ENCODE measurements around the gene ZNF618. TPM values are rescaled to one million over a fixed set of nuclear protein-coding genes. Genes with fewer than 3 reads are reported as not detected.
"Not testable (repeated sequence)": the region's sequence is repeated elsewhere in the genome, so short reads cannot be mapped to it uniquely, and the experiment has no call there.

ZNF618 gene
- total RNA-seq, 2 donors from 2014 or later: 0.60 to 1.7 TPM

GRCh38 chr9:113995963-113996362, 119.9 kb downstream of the ZNF618 start:
- H3K27ac Mint-ChIP-seq: no peak overlapping the region
- DNase-seq: no peak
- no peak for ATAC-seq
- peaks cover 9% of the 10 kb centered on the region for H3K27me3 Mint-ChIP-seq
- H3K4me1 Mint-ChIP-seq: peaks cover 3% of the 10 kb centered on the region
- no peaks in the 10 kb centered on the region for H3K9me3 ChIP-seq (ENCODE audit: control insufficient read depth, low read length, poor library complexity, severe bottlenecking)
- H3K36me3 Mint-ChIP-seq (ENCODE audit: low read depth): no peaks in the 10 kb centered on the region
- H3K4me3 Mint-ChIP-seq: no peak overlapping the region

- Mint-ChIP-seq H3K27me3 (peaks cover 6% of the 10 kb centered on the region), H3K4me1 (peaks cover 3% of the 10 kb centered on the region), H3K36me3 (ENCODE audit: low read depth) (no peaks in the 10 kb centered on the region), H3K4me3 (no peak overlapping the region), H3K27ac (no peak overlapping the region)
- DNase-seq (no peak), ATAC-seq (no peak)
- no peaks in the 10 kb centered on the region for H3K9me3 ChIP-seq (ENCODE audit: control insufficient read depth, low read length, poor library complexity, severe bottlenecking)
Measured at GRCh38 chr9:113996531-113997001, 120.5 kb downstream of the ZNF618 start.

- H3K9me3 ChIP-seq (ENCODE audit: control insufficient read depth, low read length, poor library complexity, severe bottlenecking); H3K27me3 Mint-ChIP-seq; ATAC-seq; H3K4me3 Mint-ChIP-seq; H3K27ac Mint-ChIP-seq; H3K4me1 Mint-ChIP-seq; DNase-seq; H3K36me3 Mint-ChIP-seq (ENCODE audit: low read depth): not testable (repeated sequence)
Measured at GRCh38 chr9:113997064-113997463, 121.0 kb downstream of the ZNF618 start.

GRCh38 chr9:113997610-113998009, 121.5 kb downstream of the ZNF618 start:
- DNase-seq (no peak), ATAC-seq (no peak)
- Mint-ChIP-seq H3K27ac (no peak overlapping the region), H3K36me3 (ENCODE audit: low read depth) (no peaks in the 10 kb centered on the region), H3K4me3 (no peak overlapping the region), H3K27me3 (peaks cover 4% of the 10 kb centered on the region), H3K4me1 (peaks cover 3% of the 10 kb centered on the region)
- no peaks in the 10 kb centered on the region for H3K9me3 ChIP-seq (ENCODE audit: control insufficient read depth, low read length, poor library complexity, severe bottlenecking)

GRCh38 chr9:113998114-113998513, 122.0 kb downstream of the ZNF618 start:
- H3K4me1 Mint-ChIP-seq: peaks cover 3% of the 10 kb centered on the region
- H3K27ac Mint-ChIP-seq: no peak overlapping the region
- no peak for ATAC-seq
- H3K9me3 ChIP-seq (ENCODE audit: control insufficient read depth, low read length, poor library complexity, severe bottlenecking): no peaks in the 10 kb centered on the region
- H3K27me3 Mint-ChIP-seq: no peaks in the 10 kb centered on the region
- H3K36me3 Mint-ChIP-seq (ENCODE audit: low read depth): no peaks in the 10 kb centered on the region
- no peak overlapping the region for H3K4me3 Mint-ChIP-seq
- DNase-seq: no peak

GRCh38 chr9:113998525-113999255, 122.6 kb downstream of the ZNF618 start:
- Mint-ChIP-seq H3K4me3 (no peak overlapping the region), H3K27ac (no peak overlapping the region), H3K36me3 (ENCODE audit: low read depth) (no peaks in the 10 kb centered on the region), H3K27me3 (no peaks in the 10 kb centered on the region), H3K4me1 (peaks cover 3% of the 10 kb centered on the region)
- DNase-seq (no peak), ATAC-seq (no peak)
- no peaks in the 10 kb centered on the region for H3K9me3 ChIP-seq (ENCODE audit: control insufficient read depth, low read length, poor library complexity, severe bottlenecking)

- Mint-ChIP-seq H3K27ac (no peak overlapping the region), H3K4me1 (no peaks in the 10 kb centered on the region), H3K4me3 (no peak overlapping the region), H3K27me3 (peaks cover 2% of the 10 kb centered on the region), H3K36me3 (ENCODE audit: low read depth) (no peaks in the 10 kb centered on the region)
- no peaks in the 10 kb centered on the region for H3K9me3 ChIP-seq (ENCODE audit: control insufficient read depth, low read length, poor library complexity, severe bottlenecking)
- DNase-seq: no peak
- ATAC-seq: no peak
Measured at GRCh38 chr9:113999256-114000062, 123.3 kb downstream of the ZNF618 start.

- Mint-ChIP-seq H3K27me3 (peaks cover 5% of the 10 kb centered on the region), H3K4me3 (no peak overlapping the region)
- DNase-seq: no peak
Measured at GRCh38 chr9:114000063-114000454, 124.0 kb downstream of the ZNF618 start.

GRCh38 chr9:114000671-114001409, 124.7 kb downstream of the ZNF618 start:
- Mint-ChIP-seq H3K27me3 (peaks cover 5% of the 10 kb centered on the region), H3K4me3 (peak overlapping the region; percentile 28), H3K27ac (no peak overlapping the region), H3K36me3 (ENCODE audit: low read depth) (no peaks in the 10 kb centered on the region), H3K4me1 (no peaks in the 10 kb centered on the region)
- no peak for ATAC-seq
- no peaks in the 10 kb centered on the region for H3K9me3 ChIP-seq (ENCODE audit: control insufficient read depth, low read length, poor library complexity, severe bottlenecking)
- DNase-seq: no peak

More at GRCh38 chr9:114000063-114000454, 124.0 kb downstream of the ZNF618 start:
- H3K36me3 Mint-ChIP-seq (ENCODE audit: low read depth): no peaks in the 10 kb centered on the region
- no peaks in the 10 kb centered on the region for H3K4me1 Mint-ChIP-seq
- no peak for ATAC-seq
- H3K9me3 ChIP-seq (ENCODE audit: control insufficient read depth, low read length, poor library complexity, severe bottlenecking): no peaks in the 10 kb centered on the region
- H3K27ac Mint-ChIP-seq: no peak overlapping the region

GRCh38 chr9:114001410-114001685, 125.2 kb downstream of the ZNF618 start:
- H3K4me1 Mint-ChIP-seq: no peaks in the 10 kb centered on the region
- H3K4me3 Mint-ChIP-seq: no peak overlapping the region
- no peak for DNase-seq
- peaks cover 5% of the 10 kb centered on the region for H3K27me3 Mint-ChIP-seq
- no peaks in the 10 kb centered on the region for H3K9me3 ChIP-seq (ENCODE audit: control insufficient read depth, low read length, poor library complexity, severe bottlenecking)
- no peak overlapping the region for H3K27ac Mint-ChIP-seq
- no peak for ATAC-seq
- no peaks in the 10 kb centered on the region for H3K36me3 Mint-ChIP-seq (ENCODE audit: low read depth)

GRCh38 chr9:114001794-114002261, 125.7 kb downstream of the ZNF618 start:
- no peak for ATAC-seq
- H3K4me3 Mint-ChIP-seq: no peak overlapping the region
- H3K27ac Mint-ChIP-seq: no peak overlapping the region

GRCh38 chr9:114002271-114002985, 126.3 kb downstream of the ZNF618 start:
- no peak overlapping the region for H3K27ac Mint-ChIP-seq

More at GRCh38 chr9:114001794-114002261, 125.7 kb downstream of the ZNF618 start:
- no peak for DNase-seq
- Mint-ChIP-seq H3K27me3 (peaks cover 5% of the 10 kb centered on the region), H3K4me1 (no peaks in the 10 kb centered on the region), H3K36me3 (ENCODE audit: low read depth) (no peaks in the 10 kb centered on the region)
- no peaks in the 10 kb centered on the region for H3K9me3 ChIP-seq (ENCODE audit: control insufficient read depth, low read length, poor library complexity, severe bottlenecking)

GRCh38 chr9:114002986-114003350, 126.9 kb downstream of the ZNF618 start:
- no peaks in the 10 kb centered on the region for H3K36me3 Mint-ChIP-seq (ENCODE audit: low read depth)
- H3K9me3 ChIP-seq (ENCODE audit: control insufficient read depth, low read length, poor library complexity, severe bottlenecking): no peaks in the 10 kb centered on the region
- no peak overlapping the region for H3K27ac Mint-ChIP-seq
- DNase-seq: no peak
- H3K4me3 Mint-ChIP-seq: no peak overlapping the region
- ATAC-seq: no peak
- peaks cover 6% of the 10 kb centered on the region for H3K27me3 Mint-ChIP-seq
- H3K4me1 Mint-ChIP-seq: no peaks in the 10 kb centered on the region

More at GRCh38 chr9:114002271-114002985, 126.3 kb downstream of the ZNF618 start:
- DNase-seq: no peak
- Mint-ChIP-seq H3K4me3 (no peak overlapping the region), H3K4me1 (no peaks in the 10 kb centered on the region), H3K36me3 (ENCODE audit: low read depth) (no peaks in the 10 kb centered on the region), H3K27me3 (peaks cover 5% of the 10 kb centered on the region)
- no peak for ATAC-seq
- H3K9me3 ChIP-seq (ENCODE audit: control insufficient read depth, low read length, poor library complexity, severe bottlenecking): no peaks in the 10 kb centered on the region

Data from T-helper 17 cell (primary cell).